GM21717 (cell line): ENCODE results near the gene GBX2.
"Not testable (repeated sequence)": the region's sequence is repeated elsewhere in the genome, so short reads cannot be mapped to it uniquely, and the experiment has no call there.

Experiments used
- ATAC-seq: cut with Tn5 transposase; IDR thresholded peaks from one replicate; pipeline ENCODE4 v1.9.1; 2021; ENCODE audit warnings: mild to moderate bottlenecking, moderate library complexity; ENCODE audit not compliant: unreplicated experiment

The GBX2 gene

GRCh38 chr2:236157815-236158498 lies 10.2 kb downstream of the GBX2 start:
- no peak for ATAC-seq

DNA sequence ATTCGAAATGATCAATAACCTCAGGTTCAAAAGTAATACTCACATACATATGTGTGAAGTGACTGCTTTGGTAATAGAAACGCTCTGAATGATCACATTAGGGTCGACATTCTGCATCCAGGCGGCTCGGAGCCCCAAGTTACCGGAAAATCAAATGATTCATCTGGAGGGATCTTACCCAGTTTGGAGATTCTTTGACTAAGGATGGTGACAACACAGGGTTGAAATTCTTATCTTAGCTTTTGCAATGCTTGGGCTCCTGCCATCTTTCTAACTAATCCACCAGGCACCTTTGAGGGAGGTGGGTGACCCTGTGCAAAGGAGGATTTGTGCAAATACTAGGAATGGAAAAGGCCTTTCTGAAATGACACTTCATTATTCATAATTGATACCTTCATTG lies 10.8 kb downstream of the GBX2 start:
- ATAC-seq: no peak

DNA sequence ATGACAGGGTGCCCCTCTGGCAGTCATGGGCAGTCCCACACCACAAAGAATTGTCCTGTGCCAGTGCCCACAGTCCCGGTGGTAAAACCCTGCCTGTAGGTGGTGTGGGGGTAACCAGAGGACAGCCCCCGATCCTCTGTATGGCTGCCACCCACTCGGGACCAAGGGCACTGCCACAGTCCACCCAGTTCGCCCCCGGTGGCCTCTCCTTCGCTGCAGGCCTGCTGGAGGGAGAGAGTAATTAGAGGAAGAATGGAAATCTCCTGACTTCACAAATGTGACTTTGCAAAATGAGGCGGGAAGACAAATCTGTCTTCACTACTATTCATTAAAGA lies 11.4 kb downstream of the GBX2 start:
- no peak for ATAC-seq

DNA sequence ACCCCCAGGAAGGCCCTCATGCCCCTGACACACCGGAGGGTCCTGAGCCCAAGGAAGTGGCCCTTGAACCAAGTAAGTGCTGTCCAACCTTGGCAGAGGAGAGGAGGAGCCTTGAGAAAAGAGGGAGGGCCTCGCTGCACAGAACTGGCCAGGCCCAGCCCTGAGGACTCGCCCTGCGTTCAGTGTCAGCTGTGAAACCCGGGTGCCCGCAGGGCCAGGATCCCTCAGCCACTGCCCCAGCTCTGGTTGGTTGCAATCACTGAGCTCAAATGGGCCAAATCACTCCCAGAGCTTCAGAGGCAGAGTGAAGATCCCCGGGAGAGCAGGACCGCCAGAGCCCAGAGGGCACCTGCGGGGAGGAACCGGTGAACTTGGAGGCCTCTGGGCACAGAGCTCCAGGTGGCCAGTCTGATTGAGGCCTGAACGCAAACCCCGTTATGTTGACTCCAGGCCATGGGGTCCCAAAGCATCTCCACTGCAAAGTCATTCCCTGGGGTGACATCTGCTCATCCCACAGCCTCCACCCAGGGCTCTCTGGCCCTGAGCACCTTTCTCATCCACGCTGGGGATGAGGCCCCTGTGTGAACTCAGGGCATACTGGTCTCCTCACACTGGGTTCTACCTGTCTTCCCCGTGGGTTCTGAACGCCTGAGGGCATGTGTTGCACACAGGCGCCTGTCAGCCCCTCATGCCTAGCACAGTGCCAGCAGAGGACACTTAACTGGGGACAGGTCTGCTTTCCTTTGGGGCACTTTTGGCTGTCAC lies 11.9 kb downstream of the GBX2 start:
- ATAC-seq: no peak

GRCh38 chr2:236155406-236155805 lies 12.8 kb downstream of the GBX2 start:
- ATAC-seq: no peak

GRCh38 chr2:236146436-236146835 lies 21.8 kb downstream of the GBX2 start:
- ATAC-seq: no peak

DNA sequence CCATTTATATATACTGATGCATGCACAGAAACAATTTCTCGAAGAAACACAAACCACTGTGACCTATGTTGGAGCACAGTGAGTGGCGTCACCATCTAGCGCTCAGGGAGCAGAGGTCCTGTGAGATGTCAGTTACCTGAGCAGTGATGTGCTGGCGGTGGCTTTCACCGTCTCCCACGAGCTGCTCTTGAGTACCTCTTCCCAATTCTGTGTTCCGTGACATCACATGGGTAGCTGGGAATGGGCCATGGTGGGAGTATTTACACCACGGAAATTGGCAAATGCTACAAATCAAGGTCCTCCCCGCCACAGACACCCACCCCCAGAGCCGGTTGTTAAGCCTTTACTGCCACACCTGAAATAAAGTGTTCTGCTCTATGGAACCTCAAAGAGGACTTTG lies 24.4 kb downstream of the GBX2 start:
- ATAC-seq: no peak

DNA sequence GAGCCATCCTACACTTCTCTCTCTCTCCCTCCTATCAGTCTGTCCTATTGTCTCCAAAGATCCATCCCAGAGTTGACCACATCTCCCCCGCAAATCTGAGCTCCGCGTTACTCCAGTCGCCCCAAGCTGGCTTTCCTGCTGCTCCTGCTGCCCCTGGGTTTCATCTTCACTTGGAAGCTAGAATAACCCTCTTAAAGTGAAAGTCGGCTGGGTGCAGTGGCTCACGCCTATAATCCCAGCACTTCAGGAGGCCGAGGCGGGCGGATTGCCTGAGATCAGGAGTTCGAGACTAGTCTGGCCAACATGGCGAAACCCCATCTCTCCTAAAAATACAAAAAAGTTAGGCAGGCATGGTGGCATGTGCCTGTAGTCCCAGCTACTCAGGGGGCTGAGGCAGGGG lies 26.6 kb downstream of the GBX2 start:
- ATAC-seq: not testable (repeated sequence)

DNA sequence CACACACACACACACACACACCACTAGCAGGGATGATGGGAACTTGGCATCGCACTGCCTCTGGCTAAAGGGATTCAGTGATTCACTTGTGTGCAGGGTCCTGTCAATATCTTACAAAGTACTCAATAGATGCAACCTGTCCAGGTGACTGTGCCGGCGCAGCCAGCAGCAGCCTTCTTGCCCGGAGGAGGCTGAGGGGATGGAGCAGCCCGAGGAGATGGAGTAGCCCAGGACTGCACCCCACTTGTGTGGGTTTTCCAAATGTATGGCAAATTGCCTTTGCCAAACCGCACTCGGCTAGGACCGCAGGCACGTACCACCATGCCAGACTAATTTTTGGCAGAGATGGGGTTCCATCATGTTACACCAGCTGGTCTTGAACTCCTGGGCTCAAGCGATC lies 31.1 kb downstream of the GBX2 start:
- no peak for ATAC-seq

DNA sequence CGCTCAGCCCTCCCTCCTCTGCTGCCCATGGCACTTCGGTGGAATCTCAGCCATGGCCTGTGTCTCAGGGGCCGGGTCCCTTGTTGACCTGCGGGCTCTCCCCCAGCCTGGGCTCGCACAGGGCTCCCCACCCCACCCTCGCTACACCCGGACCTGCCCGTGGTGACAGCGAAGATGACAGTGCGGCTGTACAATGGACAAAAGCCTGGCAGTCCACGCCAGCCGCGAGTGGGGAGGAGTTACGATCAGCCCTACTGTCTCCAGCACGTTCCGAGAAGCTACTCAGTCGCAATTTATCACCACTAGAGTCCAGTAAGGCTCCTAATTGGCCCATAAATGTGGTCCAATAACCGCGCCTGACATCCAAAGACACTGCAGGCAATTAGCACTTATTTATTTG lies 31.6 kb downstream of the GBX2 start:
- no peak for ATAC-seq

DNA sequence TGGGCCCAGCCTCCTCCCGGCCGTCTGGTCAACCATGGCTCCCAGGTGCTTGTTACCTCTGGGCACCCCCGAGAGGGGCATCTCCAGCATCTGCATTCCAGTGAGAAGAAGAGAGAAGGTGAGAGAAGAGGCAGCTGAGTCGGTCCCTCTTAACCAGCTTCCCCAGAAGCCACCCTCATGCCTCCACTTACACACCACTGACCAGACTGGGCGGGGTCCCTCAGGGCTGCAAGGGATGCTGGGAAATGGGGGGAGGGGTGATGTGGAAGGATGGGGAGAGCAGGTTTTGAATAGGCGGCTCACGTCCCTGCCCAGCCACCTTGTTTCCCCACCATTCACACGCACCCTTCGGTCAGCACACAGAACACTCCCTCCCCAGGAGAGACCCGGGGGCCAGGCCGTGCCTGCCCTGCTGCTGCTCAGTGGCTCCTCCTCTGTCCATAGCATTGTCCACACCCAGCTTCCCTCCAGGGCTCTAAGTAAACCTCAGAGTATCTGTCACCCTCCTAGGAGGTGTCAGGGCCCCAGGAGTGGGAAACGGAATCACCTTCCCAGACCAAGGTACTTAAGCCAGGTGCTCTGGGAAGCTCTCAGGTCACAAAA lies 34.7 kb downstream of the GBX2 start:
- ATAC-seq: no peak

GRCh38 chr2:236131073-236131692 lies 37.0 kb downstream of the GBX2 start:
- ATAC-seq: no peak

DNA sequence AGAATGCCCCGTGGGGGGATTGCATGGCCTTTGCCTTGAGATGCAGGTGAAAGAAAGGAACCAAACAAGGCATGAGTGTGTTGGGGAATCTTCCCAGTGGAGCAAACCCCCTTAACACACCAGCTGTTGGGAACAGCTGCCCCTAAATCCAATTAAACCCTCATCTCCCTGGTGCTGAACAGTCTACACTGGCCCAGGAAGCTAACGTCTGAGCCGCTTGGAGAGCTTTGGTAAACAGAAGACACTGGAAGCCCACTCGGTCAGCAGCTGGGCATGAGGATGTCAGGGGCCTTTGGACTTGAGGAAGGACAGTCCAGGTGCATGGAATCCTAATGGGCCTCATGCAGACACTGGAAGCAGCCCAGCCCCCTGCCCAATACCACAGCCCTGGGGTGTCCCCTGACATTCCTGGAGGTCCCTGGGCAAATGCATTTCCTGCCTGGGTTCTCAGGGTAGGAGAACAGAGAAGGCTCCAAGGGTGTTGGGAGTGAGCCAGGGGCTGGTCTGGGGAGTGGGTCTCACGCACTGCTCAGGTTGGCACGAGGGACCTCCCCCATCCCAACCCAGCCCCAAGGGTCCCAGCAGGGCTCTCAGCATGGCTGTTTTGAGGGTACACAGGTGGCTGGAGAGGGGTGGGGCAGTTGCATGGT lies 37.7 kb downstream of the GBX2 start:
- no peak for ATAC-seq

DNA sequence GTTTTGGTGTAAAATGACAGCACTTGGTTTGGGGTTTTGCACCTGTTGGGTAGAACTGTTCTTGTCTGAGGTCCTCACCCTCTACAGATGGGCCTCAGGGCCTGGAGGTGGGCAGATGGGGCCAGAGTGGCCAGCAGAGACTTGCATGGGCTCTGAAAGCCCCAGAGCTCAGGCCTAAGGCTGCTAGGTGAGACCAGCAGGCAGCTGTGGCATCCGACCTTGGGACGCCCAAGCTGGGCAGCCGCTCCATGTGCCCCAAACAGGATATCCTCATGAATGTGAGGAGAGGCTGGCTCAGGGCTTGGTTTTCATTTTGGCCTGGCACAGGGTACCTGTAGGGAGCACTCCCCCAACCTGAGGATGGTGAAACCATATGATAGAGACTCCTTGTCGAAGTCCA lies 38.3 kb downstream of the GBX2 start:
- ATAC-seq: no peak

DNA sequence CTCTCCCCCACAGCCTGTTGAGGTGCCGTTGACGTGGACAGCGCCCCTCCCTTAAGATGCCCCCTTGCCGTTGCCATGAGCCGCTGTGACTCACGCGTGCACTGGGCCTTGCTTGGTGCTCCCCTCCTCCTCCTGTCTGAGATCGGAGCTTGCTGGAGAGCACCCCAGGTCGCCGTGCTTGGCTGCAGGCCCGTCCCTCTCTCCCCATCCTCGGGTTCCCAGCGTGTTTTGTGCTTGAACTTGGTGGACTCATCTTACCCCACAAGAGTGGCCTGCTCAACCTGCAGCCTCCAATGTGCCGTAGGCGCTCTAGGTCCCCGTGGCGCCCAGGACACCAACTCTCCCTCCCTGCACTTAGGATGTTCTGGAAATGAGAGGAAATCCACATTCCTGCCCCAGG lies 39.9 kb downstream of the GBX2 start:
- no peak for ATAC-seq

DNA sequence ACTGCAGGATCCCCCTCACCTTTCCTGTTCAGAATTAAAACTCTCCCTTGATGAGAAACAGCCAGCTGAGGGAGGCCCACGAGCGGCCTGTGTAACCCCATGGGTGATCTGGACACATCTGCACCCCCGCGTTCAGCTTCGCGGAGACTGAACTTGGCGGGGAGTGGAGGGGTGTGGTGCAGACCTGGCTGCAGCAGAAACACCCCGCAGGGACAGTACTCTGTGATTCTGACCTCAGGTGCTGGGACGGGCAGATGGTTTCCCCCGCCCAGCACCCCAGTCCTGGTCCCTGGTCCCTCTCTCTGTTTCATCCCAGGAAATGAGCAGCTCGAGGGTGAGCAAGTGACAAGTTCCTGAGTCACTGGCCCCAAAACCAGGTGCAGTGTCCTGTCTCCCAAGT lies 41.2 kb downstream of the GBX2 start:
- no peak for ATAC-seq

- no peak for ATAC-seq
These were observed 42.6 kb downstream of the GBX2 start for GRCh38 chr2:236125541-236125940.

GRCh38 chr2:236124182-236124893 lies 43.8 kb downstream of the GBX2 start:
- no peak for ATAC-seq

GRCh38 chr2:236123716-236124115 lies 44.5 kb downstream of the GBX2 start:
- no peak for ATAC-seq

- ATAC-seq: no peak
These were observed 46.0 kb downstream of the GBX2 start for GRCh38 chr2:236122236-236122635.

- ATAC-seq: no peak
These were observed 46.6 kb downstream of the GBX2 start for GRCh38 chr2:236121546-236121945.
